Measurements from ENCODE around the gene TMEM116. TPM values are rescaled to one million over a fixed set of nuclear protein-coding genes. Genes with fewer than 3 reads are reported as not detected.

TMEM116 gene
- total RNA-seq, 1 donor, result 10.5 TPM

GRCh38 chr12:112025808-112026375 is 12.9 kb upstream of the TMEM116 start:
- no peak for TF ChIP-seq CTCF (IDR thresholded peaks at IDR 0.05; ENCODE audit: extremely low read depth, low read depth, low read length)
- Histone ChIP-seq H3K36me3 (ENCODE audit: insufficient read depth, low read length) (peaks cover 53% of the 10 kb centered on the region), H3K9me3 (ENCODE audit: low read depth, low read length) (no peaks in the 10 kb centered on the region), H3K27ac (ENCODE audit: low read depth, low read length) (no peak overlapping the region), H3K27me3 (ENCODE audit: insufficient read depth, low read length) (no peaks in the 10 kb centered on the region), H3K4me3 (ENCODE audit: insufficient read depth, low read length) (no peak overlapping the region), H4K20me1 (ENCODE audit: insufficient read depth, low read length) (no peaks in the 10 kb centered on the region), H2AFZ (ENCODE audit: low read length) (no peak overlapping the region), H3K79me2 (ENCODE audit: insufficient read depth, low read length) (peaks cover 31% of the 10 kb centered on the region), H3K4me2 (ENCODE audit: insufficient read depth, low read length) (no peak overlapping the region), H3K4me1 (ENCODE audit: insufficient read depth, low read length) (no peaks in the 10 kb centered on the region)
- no peak for DNase-seq (ENCODE audit: insufficient read length, low spot score, missing footprints)

GRCh38 chr12:112023759-112024396 is 10.9 kb upstream of the TMEM116 start:
- Histone ChIP-seq H3K4me1 (ENCODE audit: insufficient read depth, low read length) (peaks cover 8% of the 10 kb centered on the region), H3K36me3 (ENCODE audit: insufficient read depth, low read length) (peaks cover 46% of the 10 kb centered on the region), H3K4me2 (ENCODE audit: insufficient read depth, low read length) (no peak overlapping the region), H3K9me3 (ENCODE audit: low read depth, low read length) (no peaks in the 10 kb centered on the region), H2AFZ (ENCODE audit: low read length) (no peak overlapping the region), H3K79me2 (ENCODE audit: insufficient read depth, low read length) (peaks cover 51% of the 10 kb centered on the region), H4K20me1 (ENCODE audit: insufficient read depth, low read length) (peaks cover 5% of the 10 kb centered on the region), H3K4me3 (ENCODE audit: insufficient read depth, low read length) (no peak overlapping the region), H3K27ac (ENCODE audit: low read depth, low read length) (no peak overlapping the region), H3K27me3 (ENCODE audit: insufficient read depth, low read length) (no peaks in the 10 kb centered on the region)
- no peak for TF ChIP-seq CTCF (IDR thresholded peaks at IDR 0.05; ENCODE audit: extremely low read depth, low read depth, low read length)
- DNase-seq (ENCODE audit: insufficient read length, low spot score, missing footprints), result no peak

- Histone ChIP-seq H3K4me2 (ENCODE audit: insufficient read depth, low read length) (no peak overlapping the region), H3K27ac (ENCODE audit: low read depth, low read length) (no peak overlapping the region), H4K20me1 (ENCODE audit: insufficient read depth, low read length) (peaks cover 11% of the 10 kb centered on the region), H3K4me3 (ENCODE audit: insufficient read depth, low read length) (no peak overlapping the region), H3K27me3 (ENCODE audit: insufficient read depth, low read length) (no peaks in the 10 kb centered on the region), H2AFZ (ENCODE audit: low read length) (no peak overlapping the region), H3K9me3 (ENCODE audit: low read depth, low read length) (no peaks in the 10 kb centered on the region), H3K79me2 (ENCODE audit: insufficient read depth, low read length) (peaks cover 64% of the 10 kb centered on the region), H3K4me1 (ENCODE audit: insufficient read depth, low read length) (peaks cover 14% of the 10 kb centered on the region), H3K36me3 (ENCODE audit: insufficient read depth, low read length) (peaks cover 41% of the 10 kb centered on the region)
- no peak for DNase-seq (ENCODE audit: insufficient read length, low spot score, missing footprints)
- no peak for TF ChIP-seq CTCF (IDR thresholded peaks at IDR 0.05; ENCODE audit: extremely low read depth, low read depth, low read length)
Observed at GRCh38 chr12:112022241-112023016, 9.5 kb upstream of the TMEM116 start.

GRCh38 chr12:112020947-112021457 is 8.0 kb upstream of the TMEM116 start:
- no peak for DNase-seq (ENCODE audit: insufficient read length, low spot score, missing footprints)
- H3K4me1 ChIP-seq (ENCODE audit: insufficient read depth, low read length), result peaks cover 14% of the 10 kb centered on the region
- peaks cover 19% of the 10 kb centered on the region for H4K20me1 ChIP-seq (ENCODE audit: insufficient read depth, low read length)
- H3K4me2 ChIP-seq (ENCODE audit: insufficient read depth, low read length), result no peak overlapping the region
- H3K27me3 ChIP-seq (ENCODE audit: insufficient read depth, low read length), result no peaks in the 10 kb centered on the region
- H3K4me3 ChIP-seq (ENCODE audit: insufficient read depth, low read length), result no peak overlapping the region
- no peak for TF ChIP-seq CTCF (IDR thresholded peaks at IDR 0.05; ENCODE audit: extremely low read depth, low read depth, low read length)
- no peaks in the 10 kb centered on the region for H3K9me3 ChIP-seq (ENCODE audit: low read depth, low read length)
- peaks cover 78% of the 10 kb centered on the region for H3K79me2 ChIP-seq (ENCODE audit: insufficient read depth, low read length)
- no peak overlapping the region for H3K27ac ChIP-seq (ENCODE audit: low read depth, low read length)
- peaks cover 41% of the 10 kb centered on the region for H3K36me3 ChIP-seq (ENCODE audit: insufficient read depth, low read length)
- H2AFZ ChIP-seq (ENCODE audit: low read length), result no peak overlapping the region

Measured in osteoblast (primary cell).